T-helper 17 cell (primary cell): ENCODE results near the gene TBC1D5. TPM values are rescaled to one million over a fixed set of nuclear protein-coding genes. Genes with fewer than 3 reads are reported as not detected.

ENCODE experiments used
- ATAC-seq: fragments of 150-1000 bp; cut with Tn5 transposase; 2 replicates; pipeline ENCODE4 v1.10.0; 2021; ENCODE audit warnings: mild to moderate bottlenecking, moderate library complexity
- DNase-seq, 3 donors: peaks; one replicate each; pipeline versions ENCODE4 v3.0.0 to v3.0.0-alpha.2; 2020 to 2021
- H3K9me3 ChIP-seq: one replicate; pipeline ENCODE4 v1.7.0; 2013; ENCODE audit warnings: low read length, mild to moderate bottlenecking; ENCODE audit not compliant: control insufficient read depth, poor library complexity, severe bottlenecking
- H3K27ac Mint-ChIP-seq: one replicate; pipeline ENCODE4 v1.8.0; 2022; ENCODE audit warnings: mild to moderate bottlenecking, moderate library complexity, mixed read lengths
- H3K27me3 Mint-ChIP-seq: one replicate; pipeline ENCODE4 v1.8.0; 2022; ENCODE audit warnings: mixed read lengths
- H3K36me3 Mint-ChIP-seq: one replicate; pipeline ENCODE4 v1.8.0; 2022; ENCODE audit warnings: low read depth, mixed read lengths
- H3K4me1 Mint-ChIP-seq: one replicate; pipeline ENCODE4 v1.8.0; 2022; ENCODE audit warnings: mild to moderate bottlenecking, mixed read lengths
- H3K4me3 Mint-ChIP-seq: one replicate; pipeline ENCODE4 v1.8.0; 2022; ENCODE audit warnings: mild to moderate bottlenecking, moderate library complexity, mixed read lengths
- total RNA-seq, 4 donors: library from RNA in 2 of 4; stranded (reverse) in 2 of 4; gene quantifications; one replicate each; pipeline ENCODE4 v1.2.3 and lab custom pipeline; 2022 to 2026

Gene TBC1D5
- total RNA-seq, 2 donors from 2014 or later, result 53.7 to 58.4 TPM

GRCh38 chr3:17292556-17292955 lies 449.9 kb downstream of the TBC1D5 start:
- Mint-ChIP-seq H3K4me3 (no peak overlapping the region), H3K36me3 (peaks cover 5% of the 10 kb centered on the region), H3K27ac (no peak overlapping the region), H3K4me1 (peaks cover 5% of the 10 kb centered on the region), H3K27me3 (no peaks in the 10 kb centered on the region)
- DNase-seq, result no peak
- no peaks in the 10 kb centered on the region for H3K9me3 ChIP-seq
- ATAC-seq, result no peak

- Mint-ChIP-seq H3K4me1 (peaks cover 5% of the 10 kb centered on the region), H3K27ac (no peak overlapping the region), H3K4me3 (no peak overlapping the region), H3K27me3 (no peaks in the 10 kb centered on the region), H3K36me3 (peaks cover 5% of the 10 kb centered on the region)
- H3K9me3 ChIP-seq, result no peaks in the 10 kb centered on the region
- DNase-seq (no peak), ATAC-seq (no peak)
Observed at GRCh38 chr3:17290894-17291293, 451.5 kb downstream of the TBC1D5 start.

DNA sequence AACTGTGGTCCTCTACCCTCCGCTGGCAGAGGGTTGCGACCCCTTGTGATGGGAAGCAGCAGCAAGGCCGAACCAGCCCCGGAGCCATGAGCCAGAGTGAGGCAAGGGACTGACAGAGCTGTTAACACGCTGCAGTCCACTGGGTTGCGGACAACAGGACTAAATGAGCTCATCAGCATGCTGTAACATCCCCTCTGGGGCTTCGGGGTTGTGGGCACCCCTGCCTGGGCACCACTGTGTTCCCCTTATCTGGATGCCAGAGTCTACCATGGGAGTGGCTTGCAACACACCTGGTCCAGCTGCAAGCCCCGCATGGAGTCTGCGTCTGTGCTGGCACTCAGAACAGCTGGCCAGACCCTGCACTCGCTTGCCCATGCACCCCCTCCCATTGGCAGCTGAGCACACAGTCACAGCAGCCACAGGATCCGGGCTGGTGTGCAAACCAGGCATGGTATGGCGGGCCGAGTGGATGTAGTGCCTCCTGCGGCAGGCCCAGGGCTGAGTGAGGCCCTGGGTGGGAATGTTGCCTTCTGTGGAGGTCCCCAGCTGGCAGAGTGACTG lies 453.5 kb downstream of the TBC1D5 start:
- Mint-ChIP-seq H3K36me3 (peaks cover 2% of the 10 kb centered on the region), H3K4me1 (peaks cover under 1% of the 10 kb centered on the region), H3K27ac (no peak overlapping the region), H3K4me3 (no peak overlapping the region), H3K27me3 (no peaks in the 10 kb centered on the region)
- DNase-seq, result no peak
- no peak for ATAC-seq
- no peaks in the 10 kb centered on the region for H3K9me3 ChIP-seq

DNA sequence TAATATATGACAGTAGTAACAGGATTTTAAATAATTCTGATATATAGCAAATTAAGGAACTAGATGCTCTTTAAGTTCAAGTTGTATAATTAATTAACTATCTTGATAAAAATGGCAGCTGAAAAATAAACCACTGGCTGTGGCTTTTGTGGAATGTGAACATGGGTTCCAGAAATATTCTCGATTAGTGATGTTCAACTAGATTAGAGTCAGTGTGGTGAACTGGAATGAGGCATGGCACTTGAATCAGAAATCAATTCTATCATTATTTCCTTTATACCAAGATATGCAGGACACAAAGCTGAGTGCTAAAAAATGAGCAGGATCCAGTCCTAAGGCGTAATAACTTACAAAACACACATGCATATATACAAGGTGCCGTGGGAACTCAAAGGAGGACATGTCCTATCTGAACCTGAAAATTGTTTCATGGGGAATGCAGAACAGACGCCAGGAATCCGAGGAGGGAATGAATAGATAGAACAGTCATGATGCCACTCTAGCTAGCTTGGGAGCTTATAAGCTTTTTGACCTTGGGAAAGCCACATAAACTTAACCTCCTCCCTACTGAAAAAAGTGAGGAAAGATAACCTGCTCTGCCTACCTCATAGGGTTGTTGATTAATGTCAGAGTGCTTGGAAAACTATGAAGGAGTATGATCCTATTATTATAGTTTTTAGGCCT lies 455.3 kb downstream of the TBC1D5 start:
- H3K27me3 Mint-ChIP-seq, result no peaks in the 10 kb centered on the region
- H3K9me3 ChIP-seq, result no peaks in the 10 kb centered on the region
- ATAC-seq (no peak), DNase-seq (no peak)
- peaks cover 3% of the 10 kb centered on the region for H3K4me1 Mint-ChIP-seq
- no peak overlapping the region for H3K4me3 Mint-ChIP-seq
- H3K27ac Mint-ChIP-seq, result no peak overlapping the region
- H3K36me3 Mint-ChIP-seq, result peaks cover 2% of the 10 kb centered on the region

GRCh38 chr3:17278006-17278405 lies 464.4 kb downstream of the TBC1D5 start:
- Mint-ChIP-seq H3K4me3 (no peak overlapping the region), H3K27me3 (no peaks in the 10 kb centered on the region), H3K4me1 (no peaks in the 10 kb centered on the region), H3K36me3 (peaks cover 2% of the 10 kb centered on the region), H3K27ac (no peak overlapping the region)
- H3K9me3 ChIP-seq, result no peaks in the 10 kb centered on the region
- no peak for DNase-seq
- ATAC-seq, result no peak

DNA sequence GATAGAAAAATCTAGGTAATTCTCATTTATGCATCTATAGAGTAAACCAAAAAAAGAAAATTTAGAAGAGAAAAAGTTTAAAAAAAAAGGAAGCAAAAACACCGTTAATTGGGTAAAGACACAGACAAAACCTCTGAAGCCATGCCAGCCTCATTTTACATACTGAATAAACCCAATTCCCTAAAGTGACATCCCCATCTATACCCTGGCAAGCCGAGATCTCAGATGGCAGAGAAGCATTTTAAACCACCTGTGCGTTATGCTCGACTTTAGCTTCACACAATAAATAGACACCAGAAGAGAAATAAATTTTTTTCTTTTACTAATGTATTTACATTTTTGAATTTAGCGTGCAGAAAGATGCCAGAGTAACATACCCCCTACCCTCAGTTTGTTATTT lies 475.6 kb downstream of the TBC1D5 start:
- no peak overlapping the region for H3K27ac Mint-ChIP-seq
- H3K36me3 Mint-ChIP-seq, result peaks cover 2% of the 10 kb centered on the region
- H3K9me3 ChIP-seq, result no peaks in the 10 kb centered on the region
- no peaks in the 10 kb centered on the region for H3K27me3 Mint-ChIP-seq
- ATAC-seq, result no peak
- DNase-seq, result no peak
- H3K4me1 Mint-ChIP-seq, result no peaks in the 10 kb centered on the region
- no peak overlapping the region for H3K4me3 Mint-ChIP-seq

GRCh38 chr3:17261627-17262369 lies 480.6 kb downstream of the TBC1D5 start:
- H3K27me3 Mint-ChIP-seq, result no peaks in the 10 kb centered on the region
- H3K27ac Mint-ChIP-seq, result no peak overlapping the region
- no peak overlapping the region for H3K4me3 Mint-ChIP-seq
- H3K9me3 ChIP-seq, result no peaks in the 10 kb centered on the region
- peaks cover under 1% of the 10 kb centered on the region for H3K4me1 Mint-ChIP-seq
- peaks cover 2% of the 10 kb centered on the region for H3K36me3 Mint-ChIP-seq
- DNase-seq (no peak), ATAC-seq (no peak)

GRCh38 chr3:17260257-17260656 lies 482.2 kb downstream of the TBC1D5 start:
- Mint-ChIP-seq H3K27me3 (no peaks in the 10 kb centered on the region), H3K4me1 (peaks cover 4% of the 10 kb centered on the region), H3K36me3 (peaks cover 4% of the 10 kb centered on the region), H3K4me3 (no peak overlapping the region), H3K27ac (peak overlapping the region; percentile 32)
- ATAC-seq (no peak), DNase-seq (no peak)
- H3K9me3 ChIP-seq, result no peaks in the 10 kb centered on the region

DNA sequence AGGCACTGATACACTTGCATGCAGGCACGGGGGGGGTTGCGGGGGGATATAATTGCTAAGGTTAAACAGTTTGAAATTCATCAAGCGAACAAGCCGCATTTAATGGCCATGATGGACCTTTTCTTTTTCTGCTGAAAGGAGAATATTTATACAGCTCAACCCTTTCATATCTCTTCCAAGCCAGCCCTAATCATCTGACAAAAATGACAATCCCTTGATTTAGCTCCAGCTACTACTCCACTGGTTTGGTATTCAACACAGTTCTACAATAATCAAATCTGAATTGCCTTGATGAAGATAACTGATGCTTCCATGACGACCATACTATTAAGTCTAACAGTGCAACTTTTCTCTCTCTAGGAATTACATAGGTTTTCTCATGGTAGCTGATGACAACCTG lies 482.7 kb downstream of the TBC1D5 start:
- H3K9me3 ChIP-seq, result no peaks in the 10 kb centered on the region
- Mint-ChIP-seq H3K27ac (peak overlapping the region; percentile 32), H3K27me3 (no peaks in the 10 kb centered on the region), H3K4me1 (peaks cover 4% of the 10 kb centered on the region), H3K36me3 (peaks cover 6% of the 10 kb centered on the region), H3K4me3 (no peak overlapping the region)
- no peak for ATAC-seq
- DNase-seq, result no peak

DNA sequence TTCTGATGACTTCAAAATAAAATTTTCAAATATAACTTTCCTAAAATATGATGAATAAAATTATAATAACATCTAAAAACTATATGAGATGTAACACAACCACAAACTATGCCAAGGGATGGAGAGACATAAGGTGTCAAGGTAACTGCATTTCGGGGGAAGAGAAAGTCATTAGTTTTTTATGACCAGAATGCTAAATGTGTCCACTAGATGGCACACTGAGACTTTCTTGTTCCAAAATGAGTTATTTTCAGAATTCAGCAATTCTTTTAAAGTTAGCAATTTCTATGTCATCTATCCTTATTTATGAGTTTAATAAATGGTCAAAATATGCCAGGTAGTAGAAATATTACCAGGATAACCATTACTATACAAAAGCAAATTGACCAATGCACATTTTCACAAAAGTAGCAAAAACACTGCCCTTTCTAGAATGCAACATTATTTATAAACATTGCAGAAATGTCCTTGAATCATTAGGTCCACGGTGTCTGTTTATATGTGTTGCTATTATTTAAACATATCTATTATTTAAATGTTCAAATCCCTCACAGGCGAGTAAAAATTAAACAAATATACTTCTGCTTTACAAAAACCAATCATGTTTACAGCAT lies 483.5 kb downstream of the TBC1D5 start:
- Mint-ChIP-seq H3K4me3 (no peak overlapping the region), H3K4me1 (peaks cover 4% of the 10 kb centered on the region), H3K36me3 (peaks cover 6% of the 10 kb centered on the region), H3K27me3 (no peaks in the 10 kb centered on the region), H3K27ac (no peak overlapping the region)
- no peaks in the 10 kb centered on the region for H3K9me3 ChIP-seq
- DNase-seq, result no peak
- ATAC-seq, result no peak

- H3K36me3 Mint-ChIP-seq, result peaks cover 6% of the 10 kb centered on the region
- peak overlapping the region; percentile 62 for H3K27ac Mint-ChIP-seq
- peaks cover 4% of the 10 kb centered on the region for H3K4me1 Mint-ChIP-seq
- DNase-seq (no peak), ATAC-seq (no peak)
- no peaks in the 10 kb centered on the region for H3K9me3 ChIP-seq
- no peaks in the 10 kb centered on the region for H3K27me3 Mint-ChIP-seq
- no peak overlapping the region for H3K4me3 Mint-ChIP-seq
Observed at GRCh38 chr3:17257269-17257668, 485.2 kb downstream of the TBC1D5 start.

DNA sequence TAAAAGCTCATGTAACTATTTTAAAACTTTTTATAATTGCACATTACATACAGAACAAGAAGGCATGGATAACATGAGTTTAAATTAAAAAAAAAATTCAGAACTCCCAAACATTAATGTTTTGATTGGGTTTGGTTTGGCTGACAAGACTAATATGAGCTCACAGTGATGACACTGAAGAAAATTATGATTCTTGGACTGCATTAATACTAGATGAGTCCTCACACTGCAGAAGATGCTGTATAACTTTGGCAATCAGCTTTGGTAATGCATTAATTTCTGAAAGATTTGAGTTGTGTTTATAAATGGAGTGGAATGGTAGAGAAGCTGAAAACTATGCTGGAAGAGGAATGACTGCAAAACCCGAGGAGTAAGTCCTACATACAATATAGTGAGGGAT lies 498.8 kb downstream of the TBC1D5 start:
- Mint-ChIP-seq H3K36me3 (no peaks in the 10 kb centered on the region), H3K4me3 (no peak overlapping the region), H3K27me3 (no peaks in the 10 kb centered on the region), H3K4me1 (peaks cover 6% of the 10 kb centered on the region), H3K27ac (no peak overlapping the region)
- H3K9me3 ChIP-seq, result no peaks in the 10 kb centered on the region
- no peak for ATAC-seq
- DNase-seq, result no peak

- ATAC-seq, result no peak
- no peaks in the 10 kb centered on the region for H3K36me3 Mint-ChIP-seq
- H3K4me1 Mint-ChIP-seq, result peaks cover 16% of the 10 kb centered on the region
- peak overlapping the region; percentile 63 for H3K27ac Mint-ChIP-seq
- no peak for DNase-seq
- no peaks in the 10 kb centered on the region for H3K27me3 Mint-ChIP-seq
- H3K4me3 Mint-ChIP-seq, result no peak overlapping the region
- H3K9me3 ChIP-seq, result no peaks in the 10 kb centered on the region
Observed at GRCh38 chr3:17239417-17239816, 503.0 kb downstream of the TBC1D5 start.
